Endothelial cell (in vitro differentiated cells): ENCODE results near the gene SDHAF3. TPM values are rescaled to one million over a fixed set of nuclear protein-coding genes. Genes with fewer than 3 reads are reported as not detected.
"Not testable (repeated sequence)": the region's sequence is repeated elsewhere in the genome, so short reads cannot be mapped to it uniquely, and the experiment has no call there.

Experiments
- DNase-seq: peaks from one replicate; pipeline ENCODE4 v3.0.0; 2021; ENCODE audit warnings: low spot score
- H3K27ac Mint-ChIP-seq: one replicate; pipeline ENCODE4 v1.8.0; 2021; ENCODE audit warnings: mixed read lengths, inconsistent platforms; ENCODE audit not compliant: unreplicated experiment
- H3K27me3 Mint-ChIP-seq: one replicate; pipeline ENCODE4 v1.8.0; 2021; ENCODE audit warnings: mild to moderate bottlenecking, moderate library complexity, mixed read lengths, inconsistent platforms; ENCODE audit not compliant: unreplicated experiment
- H3K36me3 Mint-ChIP-seq: one replicate; pipeline ENCODE4 v1.8.0; 2021; ENCODE audit warnings: mild to moderate bottlenecking, low read depth, mixed read lengths, inconsistent platforms; ENCODE audit not compliant: unreplicated experiment
- H3K4me1 Mint-ChIP-seq: one replicate; pipeline ENCODE4 v1.8.0; 2021; ENCODE audit warnings: mild to moderate bottlenecking, mixed read lengths, inconsistent platforms; ENCODE audit not compliant: unreplicated experiment
- H3K4me3 Mint-ChIP-seq: one replicate; pipeline ENCODE4 v1.8.0; 2021; ENCODE audit warnings: mild to moderate bottlenecking, mixed read lengths, inconsistent platforms; ENCODE audit not compliant: unreplicated experiment
- H3K9me3 Mint-ChIP-seq: one replicate; pipeline ENCODE4 v1.8.0; 2021; ENCODE audit warnings: mixed read lengths, inconsistent platforms; ENCODE audit not compliant: unreplicated experiment
- total RNA-seq: library from RNA; stranded (reverse); fragmentation: NEBNext Ultra II Directional; extraction: Animal tissue kit (Norgen Biotek cat#: 25700); gene quantifications from one replicate; pipeline ENCODE4 v1.2.1, GENCODE V29; 2021; ENCODE audit not compliant: unreplicated experiment
- TF ChIP-seq, protein P1 (sequence below): fragments of 200-600 bp; sonication (generic); IDR thresholded peaks from one replicate; pipeline ENCODE4 v1.5.0; 2021; ENCODE audit warnings: antibody characterized with exemption; ENCODE audit not compliant: unreplicated experiment

SDHAF3 gene
- total RNA-seq, 1 donor from 2014 or later: 6.7 TPM

DNA sequence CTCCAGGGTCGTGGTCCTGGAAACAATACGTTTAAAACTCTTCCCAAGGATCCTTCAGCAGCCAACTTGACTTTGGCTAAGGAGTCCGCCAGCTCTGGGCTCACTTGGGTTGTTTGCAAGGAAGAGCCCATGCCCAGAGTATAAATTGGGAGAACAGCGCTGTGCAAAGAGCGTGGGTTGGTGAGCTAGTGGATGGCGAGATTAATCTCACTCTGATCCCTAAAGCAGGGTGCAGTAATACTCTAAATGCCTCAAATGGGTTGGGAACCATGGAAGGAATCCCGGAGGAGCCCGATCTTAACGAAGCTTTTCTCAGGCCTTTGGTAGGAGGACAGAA, 495 bp upstream of the SDHAF3 start:
- TF ChIP-seq, protein P1, sequence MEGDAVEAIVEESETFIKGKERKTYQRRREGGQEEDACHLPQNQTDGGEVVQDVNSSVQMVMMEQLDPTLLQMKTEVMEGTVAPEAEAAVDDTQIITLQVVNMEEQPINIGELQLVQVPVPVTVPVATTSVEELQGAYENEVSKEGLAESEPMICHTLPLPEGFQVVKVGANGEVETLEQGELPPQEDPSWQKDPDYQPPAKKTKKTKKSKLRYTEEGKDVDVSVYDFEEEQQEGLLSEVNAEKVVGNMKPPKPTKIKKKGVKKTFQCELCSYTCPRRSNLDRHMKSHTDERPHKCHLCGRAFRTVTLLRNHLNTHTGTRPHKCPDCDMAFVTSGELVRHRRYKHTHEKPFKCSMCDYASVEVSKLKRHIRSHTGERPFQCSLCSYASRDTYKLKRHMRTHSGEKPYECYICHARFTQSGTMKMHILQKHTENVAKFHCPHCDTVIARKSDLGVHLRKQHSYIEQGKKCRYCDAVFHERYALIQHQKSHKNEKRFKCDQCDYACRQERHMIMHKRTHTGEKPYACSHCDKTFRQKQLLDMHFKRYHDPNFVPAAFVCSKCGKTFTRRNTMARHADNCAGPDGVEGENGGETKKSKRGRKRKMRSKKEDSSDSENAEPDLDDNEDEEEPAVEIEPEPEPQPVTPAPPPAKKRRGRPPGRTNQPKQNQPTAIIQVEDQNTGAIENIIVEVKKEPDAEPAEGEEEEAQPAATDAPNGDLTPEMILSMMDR: no peak
- H3K9me3 Mint-ChIP-seq: no peaks in the 10 kb centered on the region
- H3K4me1 Mint-ChIP-seq: peaks cover 18% of the 10 kb centered on the region
- H3K27me3 Mint-ChIP-seq: no peaks in the 10 kb centered on the region
- DNase-seq: no peak
- peak overlapping the region; percentile 93 for H3K4me3 Mint-ChIP-seq
- no peaks in the 10 kb centered on the region for H3K36me3 Mint-ChIP-seq
- H3K27ac Mint-ChIP-seq: peak overlapping the region; percentile 34

DNA sequence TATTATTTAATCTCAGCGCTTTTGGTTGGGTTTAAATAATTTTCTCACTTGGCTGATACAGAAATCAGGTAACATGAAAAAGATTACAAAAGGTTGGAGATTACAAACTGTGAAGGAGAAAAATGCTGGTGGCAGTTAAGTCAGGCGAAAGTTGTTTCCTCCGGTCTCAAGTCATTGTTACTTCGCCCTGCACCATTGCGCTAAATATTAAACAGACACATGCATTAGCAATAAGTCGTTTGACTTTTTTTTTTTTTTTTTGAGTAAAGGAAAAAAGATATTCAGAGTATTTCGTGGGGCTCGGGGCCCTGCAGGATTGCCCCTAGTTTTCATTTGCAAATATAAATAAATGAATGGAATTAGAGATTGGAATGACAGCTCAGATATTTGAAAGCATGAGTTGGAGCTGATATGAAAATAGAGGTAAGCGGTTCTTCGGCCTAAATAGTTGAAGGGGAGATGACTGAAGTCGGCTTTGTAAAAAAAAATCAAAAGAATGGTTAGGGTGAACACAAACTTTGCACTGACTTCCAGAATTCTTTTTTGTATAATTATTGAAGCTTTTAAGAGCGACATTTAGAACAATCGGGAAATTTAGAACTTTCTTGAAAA, 914 bp downstream of the SDHAF3 start:
- Mint-ChIP-seq H3K36me3 (no peaks in the 10 kb centered on the region), H3K4me3 (peak overlapping the region; percentile 93), H3K4me1 (peaks cover 18% of the 10 kb centered on the region), H3K27ac (peak overlapping the region; percentile 63), H3K9me3 (no peaks in the 10 kb centered on the region), H3K27me3 (no peaks in the 10 kb centered on the region)
- no peak for DNase-seq
- TF ChIP-seq, protein P1: no peak

DNA sequence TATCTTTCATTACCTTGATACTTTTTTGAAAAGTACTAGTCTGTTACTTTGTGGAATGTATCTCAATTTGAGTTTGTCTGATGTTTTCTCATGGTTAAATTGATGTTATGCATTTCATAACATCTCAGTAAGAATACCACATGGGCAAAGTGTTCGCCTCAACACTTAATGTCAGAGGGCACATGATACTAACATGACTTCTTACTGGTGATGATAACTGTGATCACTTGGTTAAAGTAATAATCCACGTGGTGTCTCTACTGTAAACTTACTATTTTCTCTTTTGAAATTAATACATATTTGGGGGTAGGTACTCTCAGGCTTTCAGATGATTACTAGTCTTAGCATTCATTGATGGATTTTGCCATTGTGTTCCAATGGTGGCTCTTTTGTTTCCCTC, 2.2 kb downstream of the SDHAF3 start:
- no peaks in the 10 kb centered on the region for H3K27me3 Mint-ChIP-seq
- H3K9me3 Mint-ChIP-seq: no peaks in the 10 kb centered on the region
- no peaks in the 10 kb centered on the region for H3K36me3 Mint-ChIP-seq
- peaks cover 18% of the 10 kb centered on the region for H3K4me1 Mint-ChIP-seq
- H3K4me3 Mint-ChIP-seq: no peak overlapping the region
- H3K27ac Mint-ChIP-seq: no peak overlapping the region
- DNase-seq: no peak
- TF ChIP-seq, protein P1: no peak

DNA sequence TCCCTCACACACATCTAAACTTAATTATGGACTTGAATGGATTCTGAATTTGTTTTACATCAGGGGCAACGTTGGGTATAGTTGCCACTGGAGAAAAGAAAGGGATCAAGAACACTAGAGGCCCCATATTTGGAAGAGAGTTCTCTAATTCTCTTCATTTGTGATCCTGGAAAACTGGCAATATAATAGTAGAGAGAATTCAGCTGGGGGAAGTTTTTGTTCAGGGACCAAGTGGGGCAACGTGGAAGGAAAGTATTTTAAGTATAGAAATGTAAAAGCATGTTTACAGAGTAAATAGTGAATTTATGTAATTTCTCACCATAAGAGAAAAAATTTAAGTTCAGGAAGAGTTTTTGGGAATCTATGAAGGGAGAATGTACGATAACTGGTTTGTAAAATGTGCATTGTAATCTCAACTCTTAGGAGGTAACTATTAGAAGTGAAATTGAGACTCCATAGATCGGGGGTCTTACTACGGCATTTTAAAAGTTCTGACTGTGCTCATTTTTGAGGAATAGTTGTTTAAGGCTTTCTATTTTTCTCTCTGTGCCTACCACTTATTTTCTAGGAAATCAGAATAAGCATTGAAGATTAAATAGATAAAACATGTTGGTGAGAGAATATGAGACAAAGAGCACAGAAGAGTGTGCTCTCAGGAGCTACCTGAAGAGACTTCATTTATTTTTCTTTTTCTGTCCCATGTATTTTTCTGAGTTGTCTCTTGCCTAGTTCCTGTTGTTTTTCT, 3.4 kb downstream of the SDHAF3 start:
- H3K4me3 Mint-ChIP-seq: no peak overlapping the region
- H3K36me3 Mint-ChIP-seq: no peaks in the 10 kb centered on the region
- no peak overlapping the region for H3K27ac Mint-ChIP-seq
- TF ChIP-seq, protein P1: no peak
- no peak for DNase-seq
- no peaks in the 10 kb centered on the region for H3K9me3 Mint-ChIP-seq
- no peaks in the 10 kb centered on the region for H3K27me3 Mint-ChIP-seq
- peaks cover 18% of the 10 kb centered on the region for H3K4me1 Mint-ChIP-seq

DNA sequence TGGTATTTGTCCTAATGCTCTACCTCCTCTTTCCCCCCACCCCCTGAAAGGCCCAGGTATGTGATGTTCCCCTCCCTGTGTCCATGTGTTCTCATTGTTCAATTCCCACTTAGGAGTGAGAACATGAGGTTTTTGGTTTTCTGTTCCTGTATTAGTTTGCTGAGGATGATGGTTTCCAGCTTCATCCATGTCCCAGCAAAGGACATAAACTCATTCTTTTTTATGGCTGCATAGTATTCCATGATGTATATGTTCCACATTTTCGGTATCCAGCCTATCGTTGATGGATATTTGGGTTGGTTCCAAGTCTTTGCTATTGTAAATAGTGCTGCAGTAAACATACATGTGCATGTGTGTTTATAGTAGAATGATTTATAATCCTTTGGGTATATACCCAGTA, 5.6 kb downstream of the SDHAF3 start:
- H3K4me1 Mint-ChIP-seq: peaks cover 14% of the 10 kb centered on the region
- H3K27me3 Mint-ChIP-seq, DNase-seq, H3K27ac Mint-ChIP-seq, H3K9me3 Mint-ChIP-seq, H3K36me3 Mint-ChIP-seq, H3K4me3 Mint-ChIP-seq: not testable (repeated sequence)
